SK-N-SH (cell line): ENCODE data around the gene CENPL. TPM values are rescaled to one million over a fixed set of nuclear protein-coding genes. Genes with fewer than 3 reads are reported as not detected.

ENCODE experiments used
- CTCF ChIA-PET: fragments of 300-600, 350-600 bp; formaldehyde crosslinking; extraction: SDS; loops from one replicate; lab custom pipeline; 2021; lab: Yijun Ruan, JAX
- POLR2A ChIA-PET: fragments of 350-600 bp; sonication (Branson Sonifier 250); formaldehyde crosslinking; extraction: SDS; loops from one replicate; lab custom pipeline; 2020; ENCODE audit warnings: antibody characterized with exemption, inconsistent platforms; lab: Yijun Ruan, JAX
- DNase-seq: peaks from one replicate; pipeline ENCODE4 v3.0.0; 2012
- H2AFZ ChIP-seq: fragments of 200-600 bp; sonication (generic); 2 replicates; pipeline ENCODE4 v1.8.1; 2016; ENCODE audit warnings: antibody characterized with exemption, mild to moderate bottlenecking, low read depth
- H3F3A ChIP-seq: fragments of 200-600 bp; sonication (generic); replicated peaks from 2 replicates; pipeline ENCODE3; 2016; ENCODE audit warnings: antibody characterized with exemption, mild to moderate bottlenecking; ENCODE audit not compliant: insufficient read depth
- H3K27ac ChIP-seq, 2 experiments: fragments of 200-500 bp in 1 of 2; fragments of 200-600 bp in 1 of 2; sonication (Bioruptor generic) in 1 of 2; sonication (generic), shearing (Covaris generic) in 1 of 2; 2 replicates each; pipeline versions ENCODE4 v1.5.1 to v1.6.1; 2014 to 2016; ENCODE audit warnings: low read depth in 2 of 2, inconsistent platforms in 1 of 2, low read length in 1 of 2, mild to moderate bottlenecking in 1 of 2, mixed read lengths in 1 of 2
- H3K27me3 ChIP-seq: fragments of 200-600 bp; sonication (generic), shearing (Covaris generic); 2 replicates; pipeline ENCODE4 v1.6.1; 2016; ENCODE audit warnings: mixed run types; ENCODE audit not compliant: insufficient read depth
- H3K36me3 ChIP-seq, 2 experiments: fragments of 200-500 bp in 1 of 2; fragments of 200-600 bp in 1 of 2; sonication (Bioruptor generic) in 1 of 2; sonication (generic) in 1 of 2; replicated peaks in 1 of 2; 2 replicates each; pipeline versions ENCODE3 to v1.5.1; 2014 to 2016; ENCODE audit warnings: low read length in 1 of 2, mild to moderate bottlenecking in 1 of 2; ENCODE audit not compliant: insufficient read depth in 2 of 2, control insufficient read depth in 1 of 2
- H3K4me1 ChIP-seq, 2 experiments: fragments of 200-500 bp in 1 of 2; fragments of 200-600 bp in 1 of 2; sonication (Bioruptor generic) in 1 of 2; sonication (generic), shearing (Covaris generic) in 1 of 2; 2 replicates each; pipeline versions ENCODE4 v1.5.1 to v1.6.1; 2014 to 2016; ENCODE audit warnings: low read depth in 1 of 2, low read length in 1 of 2, mixed run types in 1 of 2; ENCODE audit not compliant: insufficient read depth in 2 of 2, control insufficient read depth in 1 of 2
- H3K4me2 ChIP-seq: fragments of 200-600 bp; sonication (generic), shearing (Covaris generic); 2 replicates; pipeline ENCODE4 v1.6.1; 2017; ENCODE audit warnings: mixed run types
- H3K4me3 ChIP-seq, 2 experiments: fragments of 200-500 bp in 1 of 2; fragments of 200-600 bp in 1 of 2; sonication (Bioruptor generic) in 1 of 2; sonication (generic), shearing (Covaris generic) in 1 of 2; 2 replicates each; pipeline versions ENCODE4 v1.5.1 to v1.8.1; 2014 to 2016; ENCODE audit warnings: low read depth in 2 of 2, inconsistent platforms in 1 of 2, low read length in 1 of 2, mild to moderate bottlenecking in 1 of 2, mixed read lengths in 1 of 2, moderate library complexity in 1 of 2
- H3K79me2 ChIP-seq: fragments of 200-600 bp; sonication (generic); 2 replicates; pipeline ENCODE4 v1.8.1; 2017; ENCODE audit warnings: mild to moderate bottlenecking; ENCODE audit not compliant: insufficient read depth
- H3K9ac ChIP-seq: fragments of 200-600 bp; sonication (generic); 2 replicates; pipeline ENCODE4 v1.6.1; 2017; ENCODE audit warnings: mixed run types
- H3K9me2 ChIP-seq: fragments of 200-600 bp; sonication (generic); 2 replicates; pipeline ENCODE4 v1.6.1; 2017; ENCODE audit warnings: mixed run types
- H3K9me3 ChIP-seq: fragments of 200-600 bp; sonication (generic); 2 replicates; pipeline ENCODE4 v1.6.1; 2017; ENCODE audit warnings: mixed run types, mild to moderate bottlenecking, moderate library complexity
- H4K20me1 ChIP-seq: fragments of 200-600 bp; sonication (generic); 2 replicates; pipeline ENCODE4 v1.6.1; 2017; ENCODE audit warnings: mild to moderate bottlenecking, mixed run types; ENCODE audit not compliant: insufficient read depth
- CHD2 ChIP-seq: fragments of 150-350 bp; IDR thresholded peaks from 2 replicates; pipeline ENCODE4 v1.6.1; 2018; ENCODE audit warnings: low read length; ENCODE audit not compliant: partially characterized antibody
- CTCF ChIP-seq: fragments of 200-600 bp; sonication (generic); IDR thresholded peaks from 2 replicates; pipeline ENCODE4 v1.6.1; 2017; ENCODE audit warnings: antibody characterized with exemption, mild to moderate bottlenecking, moderate library complexity
- FOSL2 ChIP-seq: IDR thresholded peaks from 2 replicates; pipeline ENCODE4 v1.4.0; 2012; ENCODE audit warnings: low read depth, mild to moderate bottlenecking, moderate library complexity, borderline replicate concordance
- FOXJ3 ChIP-seq: sonication (generic); formaldehyde crosslinking; IDR thresholded peaks from 2 replicates; pipeline ENCODE4 v1.5.1; 2020; ENCODE audit warnings: mild to moderate bottlenecking, missing genetic modification reagents
- FOXM1 ChIP-seq: IDR thresholded peaks from 2 replicates; pipeline ENCODE4 v1.4.0; 2012; ENCODE audit warnings: low read depth, mild to moderate bottlenecking
- JUND ChIP-seq: IDR thresholded peaks from 2 replicates; pipeline ENCODE4 v1.4.0; 2012
- MXI1 ChIP-seq: IDR thresholded peaks from 2 replicates; pipeline ENCODE4 v1.6.1; 2012; ENCODE audit warnings: mild to moderate bottlenecking, low read depth, low read length, improper control_type of control experiment
- NFIC ChIP-seq: IDR thresholded peaks from 2 replicates; pipeline ENCODE4 v1.4.0; 2012; ENCODE audit warnings: borderline replicate concordance
- NRF1 ChIP-seq: IDR thresholded peaks from 2 replicates; pipeline ENCODE4 v1.6.1; 2012; ENCODE audit warnings: low read depth, mild to moderate bottlenecking, low read length
- RAD21 ChIP-seq: IDR thresholded peaks from 2 replicates; pipeline ENCODE4 v1.6.1; 2012; ENCODE audit warnings: mild to moderate bottlenecking, low read length
- REST ChIP-seq: IDR thresholded peaks from 2 replicates; pipeline ENCODE4 v1.6.1; 2012; ENCODE audit warnings: mild to moderate bottlenecking, low read depth, low read length, moderate library complexity
- SIN3A ChIP-seq: IDR thresholded peaks from 2 replicates; pipeline ENCODE4 v1.6.1; 2012; ENCODE audit warnings: low read depth, mild to moderate bottlenecking, low read length, moderate library complexity, borderline replicate concordance
- SMC3 ChIP-seq: IDR thresholded peaks from 2 replicates; pipeline ENCODE4 v1.6.1; 2012; ENCODE audit warnings: low read depth, low read length, improper control_type of control experiment
- TCF12 ChIP-seq: IDR thresholded peaks from 2 replicates; pipeline ENCODE4 v1.4.0; 2012
- WGBS: methylation state at CpG from one replicate; pipeline ENCODE4 v1.1.6; 2017; ENCODE audit warnings: low lambda C conversion rate; 5-methylcytosine and 5-hydroxymethylcytosine counted together
- polyA plus RNA-seq, 3 experiments: library from polyadenylated mRNA; depleted of rRNA; stranded (reverse); fragments of >200 nt; gene quantifications; 2 replicates each; pipeline ENCODE4 v1.2.3, GENCODE V29; 2012
- TF ChIP-seq, protein P1 (sequence below): IDR thresholded peaks from 2 replicates; pipeline ENCODE4 v1.4.0; 2012; ENCODE audit warnings: low read depth, borderline replicate concordance

Gene CENPL
- polyA plus RNA-seq, 1 of the 3 experiments (the other 2 are of a cell fraction) = 4.0 TPM

GRCh38 chr1:173871091-173871490 is 46.4 kb upstream of the CENPL start:
- no peak for TF ChIP-seq FOXJ3 (CRISPR knock-in tag)
- no peak for TF ChIP-seq TCF12
- no peak for TF ChIP-seq RAD21
- TF ChIP-seq FOSL2 = no peak
- TF ChIP-seq NFIC = no peak
- TF ChIP-seq NRF1 = no peak
- no peak for TF ChIP-seq CTCF
- TF ChIP-seq, protein P1, sequence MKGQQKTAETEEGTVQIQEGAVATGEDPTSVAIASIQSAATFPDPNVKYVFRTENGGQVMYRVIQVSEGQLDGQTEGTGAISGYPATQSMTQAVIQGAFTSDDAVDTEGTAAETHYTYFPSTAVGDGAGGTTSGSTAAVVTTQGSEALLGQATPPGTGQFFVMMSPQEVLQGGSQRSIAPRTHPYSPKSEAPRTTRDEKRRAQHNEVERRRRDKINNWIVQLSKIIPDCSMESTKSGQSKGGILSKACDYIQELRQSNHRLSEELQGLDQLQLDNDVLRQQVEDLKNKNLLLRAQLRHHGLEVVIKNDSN = no peak
- no peak for TF ChIP-seq REST
- TF ChIP-seq CHD2 = no peak
- TF ChIP-seq SMC3 = no peak
- TF ChIP-seq JUND = no peak
- no peak for TF ChIP-seq FOXM1
- TF ChIP-seq SIN3A = no peak
- no peak for TF ChIP-seq MXI1
- Histone ChIP-seq H4K20me1 (peaks cover 12% of the 10 kb centered on the region), H3K9ac (no peak overlapping the region), H2AFZ (no peak overlapping the region), H3K4me1 (peaks cover 5 to 21% of the 10 kb centered on the region in 2 experiments; a peak in 2 of 4 replicates), H3K9me3 (no peaks in the 10 kb centered on the region), H3K4me3 (no peak overlapping the region), H3K4me2 (no peak overlapping the region), H3K27ac (peak overlapping the region in 1 of 2 experiments; percentile 97; a peak in 2 of 4 replicates), H3K79me2 (peaks cover 33% of the 10 kb centered on the region), H3K9me2 (no peaks in the 10 kb centered on the region), H3F3A (peaks cover 30% of the 10 kb centered on the region), H3K36me3 (peaks cover 30 to 48% of the 10 kb centered on the region in 2 experiments), H3K27me3 (no peaks in the 10 kb centered on the region)
- ChIA-PET CTCF (no interaction called here), POLR2A (no interaction called here)
- no peak for DNase-seq
- WGBS = 84% methylated on average over 5 of the region's 5 CpGs
